GM19238 (cell line): Measurements from ENCODE around the gene CTF1.
"Not testable (repeated sequence)": the region's sequence is repeated elsewhere in the genome, so short reads cannot be mapped to it uniquely, and the experiment has no call there.

Experiments used
- DNase-seq: peaks from one replicate; pipeline ENCODE4 v3.0.0; 2011; ENCODE audit warnings: low spot score; ENCODE audit not compliant: insufficient read length

CTF1 gene

GRCh38 chr16:30929167-30929566 is 32.8 kb downstream of the CTF1 start:
- peak; percentile 7 for DNase-seq

GRCh38 chr16:30930160-30930571 is 33.8 kb downstream of the CTF1 start:
- no peak for DNase-seq

GRCh38 chr16:30931068-30931650 is 34.7 kb downstream of the CTF1 start:
- DNase-seq: no peak

GRCh38 chr16:30934827-30935557 is 38.6 kb downstream of the CTF1 start:
- no peak for DNase-seq

GRCh38 chr16:30937692-30938091 is 41.3 kb downstream of the CTF1 start:
- no peak for DNase-seq

GRCh38 chr16:30939571-30939970 is 43.2 kb downstream of the CTF1 start:
- not testable (repeated sequence) for DNase-seq

- peak; percentile 94 for DNase-seq
These were observed 45.4 kb downstream of the CTF1 start for GRCh38 chr16:30941600-30942425.

GRCh38 chr16:30942426-30942806 is 46.0 kb downstream of the CTF1 start:
- no peak for DNase-seq

GRCh38 chr16:30944352-30944751 is 47.9 kb downstream of the CTF1 start:
- no peak for DNase-seq

- DNase-seq: no peak
These were observed 50.5 kb downstream of the CTF1 start for GRCh38 chr16:30946671-30947540.

GRCh38 chr16:30947541-30947858 is 51.1 kb downstream of the CTF1 start:
- no peak for DNase-seq

- DNase-seq: no peak
These were observed 51.6 kb downstream of the CTF1 start for GRCh38 chr16:30947859-30948666.

- peak; percentile 78 for DNase-seq
These were observed 52.5 kb downstream of the CTF1 start, which contains the start of gene ORAI3 for GRCh38 chr16:30948667-30949649. Gene ORAI3, plus strand, starts transcription at chr16:30949068. Its CDS starts 222 bp downstream, at chr16:30949290.

- DNase-seq: no peak
These were observed 53.5 kb downstream of the CTF1 start for GRCh38 chr16:30949650-30950515.

- no peak for DNase-seq
These were observed 54.2 kb downstream of the CTF1 start for GRCh38 chr16:30950516-30951065.

- DNase-seq: no peak
These were observed 54.8 kb downstream of the CTF1 start for GRCh38 chr16:30951193-30951592.

- DNase-seq: no peak
These were observed 55.3 kb downstream of the CTF1 start for GRCh38 chr16:30951750-30952149.

- DNase-seq: no peak
These were observed 56.7 kb downstream of the CTF1 start for GRCh38 chr16:30953111-30953510.
